ENCODE results near the gene TMEM183A. TPM values are rescaled to one million over a fixed set of nuclear protein-coding genes. Genes with fewer than 3 reads are reported as not detected.
"Not testable (repeated sequence)": the region's sequence is repeated elsewhere in the genome, so short reads cannot be mapped to it uniquely, and the experiment has no call there.

Gene TMEM183A
- polyA plus RNA-seq, 1 of the 3 experiments (the other 2 are of a cell fraction) = 47.9 TPM

DNA sequence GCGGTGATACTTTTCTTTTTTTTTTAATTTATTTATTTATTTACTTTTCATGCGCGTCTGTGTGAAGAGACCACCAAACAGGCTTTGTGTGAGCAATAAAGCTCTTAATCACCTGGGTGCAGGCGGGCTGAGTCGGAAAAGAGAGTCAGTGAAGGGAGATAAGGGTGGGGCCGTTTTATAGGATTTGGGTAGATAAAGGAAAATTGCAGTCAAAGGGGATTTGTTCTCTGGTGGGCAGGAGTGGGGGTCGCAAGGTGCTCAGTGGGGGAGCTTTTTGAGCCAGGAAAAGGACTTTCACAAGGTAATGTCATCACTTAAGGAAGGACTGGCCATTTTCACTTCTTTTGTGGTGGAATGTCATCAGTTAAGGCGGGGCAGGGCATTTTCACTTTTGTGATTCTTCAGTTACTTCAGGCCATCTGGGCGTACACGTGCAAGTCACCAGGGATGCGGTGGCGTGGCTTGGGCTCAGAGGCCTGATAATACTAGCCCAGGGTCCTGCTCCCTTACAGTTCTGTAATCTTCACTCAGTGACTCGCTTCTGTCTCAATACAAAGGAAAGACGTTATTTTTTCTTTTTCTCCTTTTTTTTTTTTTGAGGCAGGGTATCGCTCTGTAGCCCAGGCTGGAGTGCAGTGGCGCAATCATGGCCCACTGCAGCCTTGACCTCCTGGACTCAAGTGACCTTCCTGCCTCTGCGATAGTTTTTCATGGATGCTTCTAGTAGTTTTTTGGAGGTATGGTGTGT lies 1.6 kb upstream of the TMEM183A start:
- H3K4me3 ChIP-seq (ENCODE audit: low read depth in 2 of 2, low read length in 1 of 2); H3K9me2 ChIP-seq; H4K20me1 ChIP-seq (ENCODE audit: insufficient read depth); H3K27ac ChIP-seq (ENCODE audit: low read depth in 2 of 2, low read length in 1 of 2); H3K27me3 ChIP-seq (ENCODE audit: insufficient read depth); H3K4me1 ChIP-seq (ENCODE audit: control insufficient read depth in 1 of 2, insufficient read depth in 2 of 2, low read depth in 1 of 2, low read length in 1 of 2); H3K9ac ChIP-seq; DNase-seq; H3K9me3 ChIP-seq; H3F3A ChIP-seq (replicated peaks; ENCODE audit: insufficient read depth); H3K4me2 ChIP-seq: not testable (repeated sequence)
- H3K36me3 ChIP-seq (replicated peaks in 1 of 2; ENCODE audit: control insufficient read depth in 1 of 2, insufficient read depth in 2 of 2, low read length in 1 of 2) = peaks cover 12 to 14% of the 10 kb centered on the region in 2 experiments
- peaks cover 32% of the 10 kb centered on the region for H3K79me2 ChIP-seq (ENCODE audit: insufficient read depth)
- H2AFZ ChIP-seq (ENCODE audit: low read depth) = peak overlapping the region; percentile 98; the same call in 1 of the 2 replicates
- ChIA-PET POLR2A (interaction anchor here (0.9 kb wide), 1 partner anchor 9 kb away, joined by 3 read pairs; no protein-coding TSS in a partner anchor), CTCF (interaction anchor here (1.3 to 1.7 kb wide), 2 partner anchors 13 to 263 kb away, joined by 3 to 5 read pairs; no protein-coding TSS in a partner anchor)
- 97% methylated on average over 15 of the region's 17 CpGs for WGBS (ENCODE audit: low lambda C conversion rate)

DNA sequence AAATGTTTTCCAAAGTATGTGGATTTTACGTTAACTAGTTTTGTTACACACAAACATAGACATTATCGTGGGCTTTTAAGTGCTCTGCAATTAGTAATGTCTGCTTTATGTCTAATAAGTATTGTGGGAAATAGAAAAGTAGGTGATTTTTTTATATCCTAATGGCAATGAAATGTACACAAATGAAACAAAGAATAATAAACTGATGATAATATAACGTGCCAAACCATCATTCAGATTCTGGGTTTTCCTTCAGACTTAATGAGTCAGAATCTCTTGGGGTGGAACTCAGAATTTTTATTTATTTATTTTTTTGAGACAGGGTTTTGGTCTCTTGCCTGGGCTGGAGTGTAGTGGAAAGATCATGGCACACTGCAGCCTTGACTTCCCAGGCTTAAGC lies 2.0 kb downstream of the TMEM183A start:
- Histone ChIP-seq H3K79me2 (ENCODE audit: insufficient read depth) (peaks cover 65% of the 10 kb centered on the region), H3K36me3 (replicated peaks in 1 of 2; ENCODE audit: control insufficient read depth in 1 of 2, insufficient read depth in 2 of 2, low read length in 1 of 2) (peaks cover 32 to 40% of the 10 kb centered on the region in 2 experiments), H3K4me1 (ENCODE audit: control insufficient read depth in 1 of 2, insufficient read depth in 2 of 2, low read depth in 1 of 2, low read length in 1 of 2) (peaks cover 6 to 10% of the 10 kb centered on the region in 2 experiments; a peak in 3 of 4 replicates), H3K9ac (no peak overlapping the region), H3F3A (replicated peaks; ENCODE audit: insufficient read depth) (peaks cover 9% of the 10 kb centered on the region), H3K4me3 (ENCODE audit: low read depth in 2 of 2, low read length in 1 of 2) (no peak overlapping the region), H3K4me2 (no peak overlapping the region), H4K20me1 (ENCODE audit: insufficient read depth) (no peaks in the 10 kb centered on the region; the same call in 1 of the 2 replicates), H3K9me3 (no peaks in the 10 kb centered on the region), H3K9me2 (no peaks in the 10 kb centered on the region), H3K27me3 (ENCODE audit: insufficient read depth) (no peaks in the 10 kb centered on the region), H3K27ac (ENCODE audit: low read depth in 2 of 2, low read length in 1 of 2) (no peak overlapping the region), H2AFZ (ENCODE audit: low read depth) (no peak overlapping the region)
- DNase-seq = no peak
- 99% methylated on average over 3 of the region's 3 CpGs for WGBS (ENCODE audit: low lambda C conversion rate)
- ChIA-PET CTCF (interaction anchor here (2.2 to 2.6 kb wide), 2 partner anchors 10 to 109 kb away, joined by 6 to 10 read pairs; no protein-coding TSS in a partner anchor), POLR2A (no interaction called here)
- TF ChIP-seq, protein P1, sequence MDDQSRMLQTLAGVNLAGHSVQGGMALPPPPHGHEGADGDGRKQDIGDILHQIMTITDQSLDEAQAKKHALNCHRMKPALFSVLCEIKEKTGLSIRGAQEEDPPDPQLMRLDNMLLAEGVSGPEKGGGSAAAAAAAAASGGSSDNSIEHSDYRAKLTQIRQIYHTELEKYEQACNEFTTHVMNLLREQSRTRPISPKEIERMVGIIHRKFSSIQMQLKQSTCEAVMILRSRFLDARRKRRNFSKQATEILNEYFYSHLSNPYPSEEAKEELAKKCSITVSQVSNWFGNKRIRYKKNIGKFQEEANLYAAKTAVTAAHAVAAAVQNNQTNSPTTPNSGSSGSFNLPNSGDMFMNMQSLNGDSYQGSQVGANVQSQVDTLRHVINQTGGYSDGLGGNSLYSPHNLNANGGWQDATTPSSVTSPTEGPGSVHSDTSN (IDR thresholded peaks at IDR 0.05) = no peak
- no peak for TF ChIP-seq SMC3 (IDR thresholded peaks at IDR 0.05; ENCODE audit: low read depth, low read length)
- no peak for TF ChIP-seq FOXM1 (IDR thresholded peaks at IDR 0.05; ENCODE audit: low read depth)
- TF ChIP-seq, protein P2, sequence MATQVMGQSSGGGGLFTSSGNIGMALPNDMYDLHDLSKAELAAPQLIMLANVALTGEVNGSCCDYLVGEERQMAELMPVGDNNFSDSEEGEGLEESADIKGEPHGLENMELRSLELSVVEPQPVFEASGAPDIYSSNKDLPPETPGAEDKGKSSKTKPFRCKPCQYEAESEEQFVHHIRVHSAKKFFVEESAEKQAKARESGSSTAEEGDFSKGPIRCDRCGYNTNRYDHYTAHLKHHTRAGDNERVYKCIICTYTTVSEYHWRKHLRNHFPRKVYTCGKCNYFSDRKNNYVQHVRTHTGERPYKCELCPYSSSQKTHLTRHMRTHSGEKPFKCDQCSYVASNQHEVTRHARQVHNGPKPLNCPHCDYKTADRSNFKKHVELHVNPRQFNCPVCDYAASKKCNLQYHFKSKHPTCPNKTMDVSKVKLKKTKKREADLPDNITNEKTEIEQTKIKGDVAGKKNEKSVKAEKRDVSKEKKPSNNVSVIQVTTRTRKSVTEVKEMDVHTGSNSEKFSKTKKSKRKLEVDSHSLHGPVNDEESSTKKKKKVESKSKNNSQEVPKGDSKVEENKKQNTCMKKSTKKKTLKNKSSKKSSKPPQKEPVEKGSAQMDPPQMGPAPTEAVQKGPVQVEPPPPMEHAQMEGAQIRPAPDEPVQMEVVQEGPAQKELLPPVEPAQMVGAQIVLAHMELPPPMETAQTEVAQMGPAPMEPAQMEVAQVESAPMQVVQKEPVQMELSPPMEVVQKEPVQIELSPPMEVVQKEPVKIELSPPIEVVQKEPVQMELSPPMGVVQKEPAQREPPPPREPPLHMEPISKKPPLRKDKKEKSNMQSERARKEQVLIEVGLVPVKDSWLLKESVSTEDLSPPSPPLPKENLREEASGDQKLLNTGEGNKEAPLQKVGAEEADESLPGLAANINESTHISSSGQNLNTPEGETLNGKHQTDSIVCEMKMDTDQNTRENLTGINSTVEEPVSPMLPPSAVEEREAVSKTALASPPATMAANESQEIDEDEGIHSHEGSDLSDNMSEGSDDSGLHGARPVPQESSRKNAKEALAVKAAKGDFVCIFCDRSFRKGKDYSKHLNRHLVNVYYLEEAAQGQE (IDR thresholded peaks at IDR 0.05; ENCODE audit: low read depth, low read length) = no peak
- TF ChIP-seq, protein P3, sequence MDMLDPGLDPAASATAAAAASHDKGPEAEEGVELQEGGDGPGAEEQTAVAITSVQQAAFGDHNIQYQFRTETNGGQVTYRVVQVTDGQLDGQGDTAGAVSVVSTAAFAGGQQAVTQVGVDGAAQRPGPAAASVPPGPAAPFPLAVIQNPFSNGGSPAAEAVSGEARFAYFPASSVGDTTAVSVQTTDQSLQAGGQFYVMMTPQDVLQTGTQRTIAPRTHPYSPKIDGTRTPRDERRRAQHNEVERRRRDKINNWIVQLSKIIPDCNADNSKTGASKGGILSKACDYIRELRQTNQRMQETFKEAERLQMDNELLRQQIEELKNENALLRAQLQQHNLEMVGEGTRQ (IDR thresholded peaks at IDR 0.05; ENCODE audit: borderline replicate concordance, low read depth, low read length) = no peak
- TF ChIP-seq, protein P4, sequence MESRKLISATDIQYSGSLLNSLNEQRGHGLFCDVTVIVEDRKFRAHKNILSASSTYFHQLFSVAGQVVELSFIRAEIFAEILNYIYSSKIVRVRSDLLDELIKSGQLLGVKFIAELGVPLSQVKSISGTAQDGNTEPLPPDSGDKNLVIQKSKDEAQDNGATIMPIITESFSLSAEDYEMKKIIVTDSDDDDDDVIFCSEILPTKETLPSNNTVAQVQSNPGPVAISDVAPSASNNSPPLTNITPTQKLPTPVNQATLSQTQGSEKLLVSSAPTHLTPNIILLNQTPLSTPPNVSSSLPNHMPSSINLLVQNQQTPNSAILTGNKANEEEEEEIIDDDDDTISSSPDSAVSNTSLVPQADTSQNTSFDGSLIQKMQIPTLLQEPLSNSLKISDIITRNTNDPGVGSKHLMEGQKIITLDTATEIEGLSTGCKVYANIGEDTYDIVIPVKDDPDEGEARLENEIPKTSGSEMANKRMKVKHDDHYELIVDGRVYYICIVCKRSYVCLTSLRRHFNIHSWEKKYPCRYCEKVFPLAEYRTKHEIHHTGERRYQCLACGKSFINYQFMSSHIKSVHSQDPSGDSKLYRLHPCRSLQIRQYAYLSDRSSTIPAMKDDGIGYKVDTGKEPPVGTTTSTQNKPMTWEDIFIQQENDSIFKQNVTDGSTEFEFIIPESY (IDR thresholded peaks at IDR 0.05; ENCODE audit: borderline replicate concordance, low read depth) = no peak
- TF ChIP-seq RFX5 (IDR thresholded peaks at IDR 0.05; ENCODE audit: low read length) = no peak
- no peak for TF ChIP-seq ELF1 (IDR thresholded peaks at IDR 0.05)
- TF ChIP-seq TEAD4 (IDR thresholded peaks at IDR 0.05; ENCODE audit: borderline replicate concordance, insufficient read depth) = no peak
- TF ChIP-seq, protein P5, sequence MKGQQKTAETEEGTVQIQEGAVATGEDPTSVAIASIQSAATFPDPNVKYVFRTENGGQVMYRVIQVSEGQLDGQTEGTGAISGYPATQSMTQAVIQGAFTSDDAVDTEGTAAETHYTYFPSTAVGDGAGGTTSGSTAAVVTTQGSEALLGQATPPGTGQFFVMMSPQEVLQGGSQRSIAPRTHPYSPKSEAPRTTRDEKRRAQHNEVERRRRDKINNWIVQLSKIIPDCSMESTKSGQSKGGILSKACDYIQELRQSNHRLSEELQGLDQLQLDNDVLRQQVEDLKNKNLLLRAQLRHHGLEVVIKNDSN (IDR thresholded peaks at IDR 0.05; ENCODE audit: borderline replicate concordance, low read depth) = no peak

Measured in SK-N-SH (cell line).